Osteoblast (primary cell): Measurements from ENCODE around the gene COL2A1. TPM values are rescaled to one million over a fixed set of nuclear protein-coding genes. Genes with fewer than 3 reads are reported as not detected.

ENCODE experiments used
- DNase-seq: peaks from one replicate; pipeline ENCODE4 v3.0.0; 2011; ENCODE audit warnings: low spot score, mixed read lengths; ENCODE audit not compliant: insufficient read length; ENCODE audit errors: missing footprints
- H2AFZ ChIP-seq: 2 replicates; pipeline ENCODE4 v1.6.0; 2011; ENCODE audit warnings: mild to moderate bottlenecking, low read length
- H3K27ac ChIP-seq: 2 replicates; pipeline ENCODE4 v1.5.1; 2011; ENCODE audit warnings: mild to moderate bottlenecking, low read depth, low read length, moderate library complexity
- H3K27me3 ChIP-seq: 2 replicates; pipeline ENCODE4 v1.6.0; 2012; ENCODE audit warnings: mild to moderate bottlenecking, control low read depth, inconsistent platforms, low read length, moderate library complexity; ENCODE audit not compliant: insufficient read depth
- H3K36me3 ChIP-seq: 2 replicates; pipeline ENCODE4 v1.5.1; 2011; ENCODE audit warnings: mild to moderate bottlenecking, low read length, control low read depth, moderate library complexity; ENCODE audit not compliant: insufficient read depth
- H3K4me1 ChIP-seq: 2 replicates; pipeline ENCODE4 v1.5.1; 2011; ENCODE audit warnings: mild to moderate bottlenecking, low read length, control low read depth, moderate library complexity; ENCODE audit not compliant: insufficient read depth
- H3K4me2 ChIP-seq: 2 replicates; pipeline ENCODE4 v1.6.0; 2011; ENCODE audit warnings: mild to moderate bottlenecking, low read length; ENCODE audit not compliant: insufficient read depth
- H3K4me3 ChIP-seq: fragments of 200-600 bp; sonication (generic); 3 replicates; pipeline ENCODE4 v1.5.1; 2012; ENCODE audit warnings: mild to moderate bottlenecking, low read length, inconsistent platforms; ENCODE audit not compliant: insufficient read depth
- H3K79me2 ChIP-seq: 2 replicates; pipeline ENCODE4 v1.6.0; 2012; ENCODE audit warnings: mild to moderate bottlenecking, low read length, control low read depth, inconsistent platforms; ENCODE audit not compliant: insufficient read depth
- H3K9me3 ChIP-seq: 2 replicates; pipeline ENCODE4 v1.5.1; 2011; ENCODE audit warnings: low read depth, low read length, control low read depth
- H4K20me1 ChIP-seq: 2 replicates; pipeline ENCODE4 v1.6.0; 2012; ENCODE audit warnings: mild to moderate bottlenecking, low read length, control low read depth; ENCODE audit not compliant: insufficient read depth
- total RNA-seq: library from RNA; depleted of rRNA; stranded (reverse); fragments of >200 nt; gene quantifications from 2 replicates; pipeline ENCODE4 v1.2.3, GENCODE V29; 2012
- TF ChIP-seq, protein P1 (sequence below): IDR thresholded peaks from 2 replicates; pipeline ENCODE4 v1.5.1; 2011; ENCODE audit warnings: mild to moderate bottlenecking, low read depth, low read length, moderate library complexity; ENCODE audit errors: extremely low read depth

The COL2A1 gene
- total RNA-seq, 1 donor: under 0.01 TPM

DNA sequence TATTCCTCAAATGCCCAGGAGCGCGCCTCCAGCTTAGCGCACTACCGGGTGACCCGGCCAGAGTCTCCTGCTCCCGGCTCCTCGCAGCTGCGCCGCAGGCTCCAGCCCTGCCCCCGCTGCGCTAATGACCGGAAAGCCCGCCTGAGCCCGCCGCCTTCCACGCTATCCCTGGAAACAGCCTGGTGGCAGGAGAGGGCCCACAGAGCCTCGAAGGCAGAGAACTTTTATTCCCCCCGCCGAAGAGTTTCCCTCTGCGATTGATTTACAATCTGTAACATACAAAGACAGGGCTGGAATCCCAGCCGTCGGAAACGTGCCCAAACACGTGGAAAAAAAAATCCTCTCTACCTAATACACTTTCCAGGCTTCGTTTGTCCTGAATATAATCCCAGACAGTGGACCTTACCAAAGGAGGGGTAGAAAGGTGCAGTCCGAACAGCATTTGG, 1.5 kb downstream of the COL2A1 start:
- TF ChIP-seq, protein P1, sequence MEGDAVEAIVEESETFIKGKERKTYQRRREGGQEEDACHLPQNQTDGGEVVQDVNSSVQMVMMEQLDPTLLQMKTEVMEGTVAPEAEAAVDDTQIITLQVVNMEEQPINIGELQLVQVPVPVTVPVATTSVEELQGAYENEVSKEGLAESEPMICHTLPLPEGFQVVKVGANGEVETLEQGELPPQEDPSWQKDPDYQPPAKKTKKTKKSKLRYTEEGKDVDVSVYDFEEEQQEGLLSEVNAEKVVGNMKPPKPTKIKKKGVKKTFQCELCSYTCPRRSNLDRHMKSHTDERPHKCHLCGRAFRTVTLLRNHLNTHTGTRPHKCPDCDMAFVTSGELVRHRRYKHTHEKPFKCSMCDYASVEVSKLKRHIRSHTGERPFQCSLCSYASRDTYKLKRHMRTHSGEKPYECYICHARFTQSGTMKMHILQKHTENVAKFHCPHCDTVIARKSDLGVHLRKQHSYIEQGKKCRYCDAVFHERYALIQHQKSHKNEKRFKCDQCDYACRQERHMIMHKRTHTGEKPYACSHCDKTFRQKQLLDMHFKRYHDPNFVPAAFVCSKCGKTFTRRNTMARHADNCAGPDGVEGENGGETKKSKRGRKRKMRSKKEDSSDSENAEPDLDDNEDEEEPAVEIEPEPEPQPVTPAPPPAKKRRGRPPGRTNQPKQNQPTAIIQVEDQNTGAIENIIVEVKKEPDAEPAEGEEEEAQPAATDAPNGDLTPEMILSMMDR: no peak
- no peak overlapping the region for H2AFZ ChIP-seq
- no peaks in the 10 kb centered on the region for H4K20me1 ChIP-seq
- peak overlapping the region; percentile 93 for H3K4me2 ChIP-seq
- H3K27me3 ChIP-seq: peaks cover 98% of the 10 kb centered on the region
- H3K4me3 ChIP-seq: peak overlapping the region; percentile 28
- DNase-seq: peak; percentile 82
- H3K36me3 ChIP-seq: no peaks in the 10 kb centered on the region
- no peaks in the 10 kb centered on the region for H3K9me3 ChIP-seq
- H3K27ac ChIP-seq: no peak overlapping the region
- peaks cover 18% of the 10 kb centered on the region for H3K4me1 ChIP-seq
- no peaks in the 10 kb centered on the region for H3K79me2 ChIP-seq

DNA sequence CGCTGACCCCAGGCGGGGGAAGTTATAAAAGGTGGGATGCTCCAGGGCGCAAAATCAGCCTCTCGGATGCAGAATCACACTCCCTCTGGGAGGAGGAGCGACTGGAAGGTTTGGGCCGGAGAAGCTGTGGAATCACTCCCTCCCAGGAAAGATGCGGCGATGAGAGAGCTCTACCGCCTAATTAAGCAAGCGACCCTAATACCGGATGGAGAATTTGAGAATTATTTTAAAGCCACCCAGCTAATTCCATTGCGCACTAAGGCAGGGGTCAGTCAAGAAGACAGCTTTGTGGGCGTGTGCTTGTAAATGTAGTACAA, 1.9 kb downstream of the COL2A1 start:
- Histone ChIP-seq H3K79me2 (no peaks in the 10 kb centered on the region), H3K9me3 (no peaks in the 10 kb centered on the region), H4K20me1 (no peaks in the 10 kb centered on the region), H3K4me1 (peaks cover 18% of the 10 kb centered on the region), H3K36me3 (no peaks in the 10 kb centered on the region), H3K4me2 (peak overlapping the region; percentile 93), H3K27ac (no peak overlapping the region), H3K4me3 (peak overlapping the region; percentile 28), H3K27me3 (peaks cover 99% of the 10 kb centered on the region), H2AFZ (peak overlapping the region; percentile 0)
- TF ChIP-seq, protein P1: no peak
- DNase-seq: no peak

DNA sequence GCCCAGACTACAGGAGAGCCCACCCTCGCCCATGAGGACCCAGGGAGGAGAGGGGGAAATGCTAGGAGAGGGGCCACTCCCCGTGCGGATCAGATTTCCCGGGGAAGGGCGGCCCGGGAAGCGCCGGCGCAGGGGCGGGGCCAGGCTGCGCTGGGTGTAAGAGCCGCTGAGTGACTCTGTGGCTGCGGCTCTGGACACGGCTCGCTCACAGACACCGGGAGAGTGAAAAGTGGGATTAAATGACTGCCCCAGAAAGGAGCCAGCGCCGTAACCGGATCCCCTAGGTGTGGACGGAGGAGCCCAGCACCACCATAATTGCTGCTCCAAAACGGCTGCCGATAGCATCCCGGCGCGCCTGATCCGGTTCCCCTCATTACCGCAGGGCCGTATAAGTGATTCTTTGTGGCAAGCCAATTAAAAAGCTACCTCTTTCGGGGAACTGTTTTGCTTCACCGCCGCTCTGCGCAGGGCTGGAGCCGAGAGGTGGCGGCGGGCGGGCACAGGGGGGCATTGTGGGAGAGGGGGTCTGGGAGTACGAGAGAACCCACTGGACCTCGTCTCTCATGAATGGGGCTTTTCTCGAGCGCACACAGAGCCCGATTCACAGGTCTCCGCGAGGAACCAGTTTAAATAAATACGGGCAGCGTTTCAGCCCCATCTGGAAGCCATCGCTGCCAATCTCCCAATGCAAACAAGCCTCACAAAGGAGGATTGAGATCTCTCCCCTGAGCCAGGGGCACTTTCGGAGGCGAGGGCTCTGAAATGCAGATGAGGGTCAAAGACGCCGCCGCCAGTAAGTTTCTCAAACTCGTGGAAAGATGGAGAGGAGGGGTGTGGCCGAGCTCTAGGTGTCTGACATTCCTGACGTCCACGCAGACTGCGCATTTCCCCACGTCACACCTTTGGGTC, 2.5 kb downstream of the COL2A1 start:
- peak; percentile 94 for DNase-seq

More for the DNA sequence above, 2.5 kb downstream of the COL2A1 start:
- H3K27ac ChIP-seq: no peak overlapping the region
- H3K27me3 ChIP-seq: peaks cover 99% of the 10 kb centered on the region
- H3K79me2 ChIP-seq: no peaks in the 10 kb centered on the region
- TF ChIP-seq, protein P1: no peak
- H3K4me3 ChIP-seq: peak overlapping the region; percentile 69
- H3K9me3 ChIP-seq: no peaks in the 10 kb centered on the region
- H3K4me2 ChIP-seq: peak overlapping the region; percentile 93
- H3K36me3 ChIP-seq: no peaks in the 10 kb centered on the region
- no peaks in the 10 kb centered on the region for H4K20me1 ChIP-seq
- H2AFZ ChIP-seq: peak overlapping the region; percentile 85
- H3K4me1 ChIP-seq: peaks cover 18% of the 10 kb centered on the region
